ENCODE measurements around the gene PHRF1. TPM values are rescaled to one million over a fixed set of nuclear protein-coding genes. Genes with fewer than 3 reads are reported as not detected.

PHRF1 gene
- total and polyA plus RNA-seq, 7 experiments from 2014 or later, result 6.2 to 55.2 (median 47.5) TPM

DNA sequence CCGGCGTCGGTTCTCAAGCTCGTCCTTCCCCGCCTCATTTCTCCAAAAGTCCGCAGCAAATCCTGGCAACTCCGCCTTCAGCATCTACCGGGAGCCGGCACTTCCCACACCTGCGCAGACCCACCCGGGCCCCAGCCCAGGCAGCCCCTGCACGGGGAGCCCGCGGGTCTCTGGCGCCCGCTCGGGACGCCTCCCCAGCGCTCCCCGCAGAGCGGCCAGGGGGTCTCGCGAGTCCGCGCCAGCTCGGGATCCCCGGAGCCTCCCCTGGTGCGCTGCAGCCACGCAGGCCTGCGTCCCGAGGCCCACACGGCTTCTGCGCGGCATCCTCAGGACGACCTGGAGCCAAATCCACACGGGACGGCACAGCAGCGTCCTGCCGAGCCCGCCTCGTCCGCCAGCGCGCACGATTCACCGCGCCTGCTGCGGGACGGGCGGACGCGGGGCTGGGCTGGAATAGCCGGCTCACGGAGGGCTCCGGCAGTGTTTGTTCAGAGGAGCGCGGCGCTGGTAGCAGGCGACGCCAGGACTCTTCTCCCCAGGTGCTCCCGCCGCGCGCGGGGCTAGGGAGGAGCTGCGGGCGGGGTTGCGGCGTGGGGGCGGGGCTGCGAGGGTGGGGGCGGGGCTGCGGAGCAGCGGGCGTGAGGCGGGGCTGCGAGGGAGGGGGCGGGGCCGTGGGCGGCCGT, 816 bp upstream of the PHRF1 start:
- H3K27me3 ChIP-seq (ENCODE audit: control insufficient read depth in 2 of 2, insufficient read depth in 2 of 2, low read length in 2 of 2), result no peaks in the 10 kb centered on the region
- peak overlapping the region; percentile 64 for H3K4me3 ChIP-seq (ENCODE audit: low read length)
- POLR2A ChIA-PET, result interaction anchor here (0.7 to 3.4 kb wide), 25 partner anchors 8 to 368 kb away, joined by 3 to 21 read pairs (median 4); partner anchors contain the start of genes BET1L, DEAF1, HRAS and LMNTD2
- H3K27ac Mint-ChIP-seq, result peak overlapping the region; percentile 39 to 100 (median 67)
- intact Hi-C loops (cut with micrococcal nuclease), result loop anchor here in 1 of 2 donors (1.0 to 5.0 kb wide), 2 partner anchors 20 to 338 kb away; partner anchors contain the start of genes PSMD13 and SIRT3
- DNase-seq (peak in 2 of 9 donors; percentile 27 to 37), ATAC-seq (no peak)
- peak overlapping the region; percentile 62 for H3K27ac ChIP-seq (ENCODE audit: low read depth, low read length)
- peaks cover 0 to 13% (median 0%) of the 10 kb centered on the region in 3 experiments for H3K36me3 ChIP-seq (ENCODE audit: control insufficient read depth in 2 of 3, insufficient read depth in 3 of 3, low read length in 3 of 3)
- peak overlapping the region; percentile 85 to 99 (median 90) for H3K4me3 Mint-ChIP-seq
- H3K27me3 Mint-ChIP-seq, result peaks cover 0 to 9% (median 0%) of the 10 kb centered on the region in 5 donors
- no peaks in the 10 kb centered on the region for H3K9me3 ChIP-seq (ENCODE audit: control insufficient read depth in 2 of 3, low read length in 3 of 3)
- peaks cover 26 to 42% of the 10 kb centered on the region in 2 donors for H3K4me1 ChIP-seq (ENCODE audit: control insufficient read depth in 2 of 2, insufficient read depth in 2 of 2, low read length in 2 of 2)
- H3K4me1 Mint-ChIP-seq, result peaks cover 40 to 53% (median 43%) of the 10 kb centered on the region in 7 donors
- peaks cover 0 to 7% (median 0%) of the 10 kb centered on the region in 5 donors for H3K36me3 Mint-ChIP-seq
- no peaks in the 10 kb centered on the region for H3K9me3 Mint-ChIP-seq
- CTCF ChIA-PET, result interaction anchor here (0.6 to 1.6 kb wide), 3 partner anchors 13 to 156 kb away, joined by 3 to 8 read pairs (median 3); no protein-coding TSS in a partner anchor

DNA sequence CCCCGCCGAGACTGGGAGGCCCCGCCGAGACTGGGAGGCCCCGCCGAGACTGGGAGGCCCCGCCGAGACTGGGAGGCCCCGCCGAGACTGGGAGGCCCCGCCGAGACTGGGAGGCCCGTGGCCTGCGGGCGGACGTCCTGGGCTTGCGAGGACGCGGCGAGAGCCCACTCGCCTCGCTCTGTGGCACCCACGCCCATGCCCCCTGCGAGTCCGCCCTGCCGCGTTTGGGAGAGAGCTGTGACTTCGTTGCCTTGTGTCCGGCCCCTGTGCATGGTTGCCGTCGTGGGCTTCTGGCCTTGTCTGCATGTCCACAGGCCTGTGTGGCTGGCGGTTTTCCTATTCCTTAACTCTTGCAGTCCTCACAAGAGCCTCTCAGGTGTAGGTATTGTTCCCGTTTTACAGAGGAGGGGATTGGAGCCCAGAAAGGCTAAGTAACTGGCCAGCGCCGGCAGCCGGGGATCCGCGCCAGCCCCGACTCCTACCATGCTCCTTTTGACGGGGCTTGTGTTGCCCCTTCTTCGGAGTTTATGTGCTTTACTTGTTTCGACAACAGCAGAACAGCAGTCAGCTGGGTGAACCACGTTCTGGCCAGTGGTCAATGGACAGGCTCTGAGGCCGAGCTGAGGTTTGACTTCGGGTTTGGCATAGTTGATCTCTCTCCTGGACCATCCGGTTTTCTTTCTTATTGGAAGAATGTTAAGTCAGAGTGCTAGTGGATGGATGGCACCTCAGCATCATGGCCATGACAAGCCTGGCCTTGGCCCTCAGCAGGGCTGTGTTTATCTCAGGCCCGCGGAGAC, 741 bp downstream of the PHRF1 start:
- ATAC-seq, result no peak
- Histone ChIP-seq H3K9me3 (ENCODE audit: control insufficient read depth in 2 of 3, low read length in 3 of 3) (no peaks in the 10 kb centered on the region), H3K27me3 (ENCODE audit: control insufficient read depth in 2 of 2, insufficient read depth in 2 of 2, low read length in 2 of 2) (no peaks in the 10 kb centered on the region), H3K27ac (ENCODE audit: low read depth, low read length) (peak overlapping the region; percentile 98), H3K36me3 (ENCODE audit: control insufficient read depth in 2 of 3, insufficient read depth in 3 of 3, low read length in 3 of 3) (peaks cover 0 to 23% (median 3%) of the 10 kb centered on the region in 3 experiments), H3K4me3 (ENCODE audit: low read length) (peak overlapping the region; percentile 70), H3K4me1 (ENCODE audit: control insufficient read depth in 2 of 2, insufficient read depth in 2 of 2, low read length in 2 of 2) (peaks cover 26 to 44% of the 10 kb centered on the region in 2 donors)
- ChIA-PET POLR2A (interaction anchor here (0.7 to 3.4 kb wide), 6 partner anchors 8 to 39 kb away, joined by 3 to 14 read pairs (median 4); partner anchors contain the start of gene IRF7), CTCF (interaction anchor here (1.4 kb wide), 1 partner anchor 22 kb away, joined by 3 read pairs; no protein-coding TSS in a partner anchor)
- DNase-seq, result no peak
- Mint-ChIP-seq H3K4me3 (peak overlapping the region; percentile 72 to 94 (median 88)), H3K9me3 (no peaks in the 10 kb centered on the region), H3K27me3 (peaks cover 0 to 9% (median 0%) of the 10 kb centered on the region in 5 donors), H3K36me3 (peaks cover 0 to 12% (median 4%) of the 10 kb centered on the region in 5 donors), H3K4me1 (peaks cover 48 to 68% (median 55%) of the 10 kb centered on the region in 7 donors), H3K27ac (peak overlapping the region; percentile 66 to 87 (median 72))
- intact Hi-C loops (cut with micrococcal nuclease), result loop anchor here (1.0 to 5.0 kb wide), 16 partner anchors 9 to 370 kb away; partner anchors contain the start of genes DEAF1 (in 2 of the 2), LMNTD2 (in 2 of the 2), RASSF7 (in 2 of the 2) and RPLP2 (in 2 of the 2)

DNA sequence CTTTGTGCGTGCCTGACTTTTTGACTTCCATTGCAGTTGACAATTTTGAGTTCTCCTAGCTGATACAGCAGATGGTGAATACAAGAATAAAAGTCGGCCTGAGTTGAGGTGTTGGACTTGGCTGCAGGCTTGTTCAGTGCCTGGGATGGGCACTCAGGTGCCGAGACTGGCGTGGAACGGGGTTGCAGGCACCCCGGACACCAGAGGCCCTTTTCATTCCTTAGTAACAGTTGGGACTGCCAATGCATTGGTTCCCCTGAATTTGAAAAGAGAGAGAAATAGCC, 1.3 kb downstream of the PHRF1 start:
- Histone ChIP-seq H3K27ac (ENCODE audit: low read depth, low read length) (peak overlapping the region; percentile 98), H3K36me3 (ENCODE audit: control insufficient read depth in 2 of 3, insufficient read depth in 3 of 3, low read length in 3 of 3) (peaks cover 0 to 27% (median 3%) of the 10 kb centered on the region in 3 experiments), H3K9me3 (ENCODE audit: control insufficient read depth in 2 of 3, low read length in 3 of 3) (no peaks in the 10 kb centered on the region), H3K4me1 (ENCODE audit: control insufficient read depth in 2 of 2, insufficient read depth in 2 of 2, low read length in 2 of 2) (peaks cover 26 to 44% of the 10 kb centered on the region in 2 donors), H3K4me3 (ENCODE audit: low read length) (peak overlapping the region; percentile 70), H3K27me3 (ENCODE audit: control insufficient read depth in 2 of 2, insufficient read depth in 2 of 2, low read length in 2 of 2) (no peaks in the 10 kb centered on the region)
- Mint-ChIP-seq H3K27me3 (peaks cover 0 to 9% (median 0%) of the 10 kb centered on the region in 5 donors), H3K36me3 (peaks cover 0 to 12% (median 4%) of the 10 kb centered on the region in 5 donors), H3K4me3 (peak overlapping the region; percentile 72 to 94 (median 88)), H3K9me3 (no peaks in the 10 kb centered on the region), H3K27ac (peak overlapping the region; percentile 66 to 87 (median 72)), H3K4me1 (peaks cover 48 to 68% (median 55%) of the 10 kb centered on the region in 7 donors)
- POLR2A ChIA-PET, result interaction anchor here (0.5 to 3.4 kb wide), 7 partner anchors 8 to 38 kb away, joined by 3 to 14 read pairs (median 3); partner anchors contain the start of gene IRF7
- intact Hi-C loops (cut with micrococcal nuclease), result loop anchor here (2.0 to 5.0 kb wide), 5 partner anchors 199 to 371 kb away; partner anchors contain the start of genes BET1L (in 1 of the 2), CHID1 (in 1 of the 2), GATD1 (in 1 of the 2) and PSMD13 (in 1 of the 2)
- DNase-seq (no peak), ATAC-seq (no peak)
- CTCF ChIA-PET, result interaction anchor here (1.4 kb wide), 1 partner anchor 22 kb away, joined by 3 read pairs; no protein-coding TSS in a partner anchor

DNA sequence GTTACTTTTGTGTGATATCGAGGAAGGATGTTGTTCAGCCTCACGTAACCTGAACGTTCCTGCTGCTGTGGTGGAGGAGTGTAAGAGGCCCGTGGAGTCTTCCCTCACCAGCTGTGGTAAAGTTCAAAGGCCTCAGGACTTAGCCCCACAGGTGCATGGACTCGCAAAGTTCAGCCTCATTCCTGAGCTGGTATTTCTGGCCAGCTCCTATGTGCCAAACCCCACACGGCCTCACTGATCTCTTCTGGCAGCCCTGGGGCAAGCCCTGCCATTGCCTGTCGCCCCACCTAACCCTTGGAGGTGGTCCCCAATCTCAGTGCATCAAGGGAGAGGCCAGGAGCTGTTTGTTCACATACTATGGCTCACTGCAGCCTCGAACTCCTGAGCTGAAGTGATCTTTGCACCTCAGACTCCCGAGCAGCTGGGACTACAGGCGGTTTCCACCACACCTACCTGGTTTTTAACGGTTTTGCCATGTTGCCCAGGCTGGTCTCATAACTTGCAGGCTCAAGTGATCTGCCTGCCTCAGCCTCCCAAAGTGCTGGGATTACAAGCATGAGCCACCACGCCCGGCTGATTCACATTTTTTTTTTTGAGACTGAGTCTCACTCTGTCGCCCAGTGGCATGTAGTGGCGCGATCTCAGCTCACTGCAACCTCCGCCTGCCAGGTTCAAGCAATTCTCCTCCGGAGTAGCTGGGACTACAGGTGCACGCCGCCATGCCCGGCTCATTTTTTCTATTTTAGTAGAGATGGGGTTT, 2.2 kb downstream of the PHRF1 start:
- H3K4me3 ChIP-seq (ENCODE audit: low read length), result peak overlapping the region; percentile 70
- Mint-ChIP-seq H3K4me1 (peaks cover 48 to 68% (median 55%) of the 10 kb centered on the region in 7 donors), H3K27ac (peak overlapping the region in 7 of 9 donors; percentile 19 to 87 (median 77)), H3K27me3 (peaks cover 0 to 9% (median 0%) of the 10 kb centered on the region in 5 donors), H3K9me3 (no peaks in the 10 kb centered on the region), H3K36me3 (peaks cover 0 to 12% (median 4%) of the 10 kb centered on the region in 5 donors), H3K4me3 (peak overlapping the region; percentile 72 to 94 (median 88))
- peak overlapping the region; percentile 14 for H3K27ac ChIP-seq (ENCODE audit: low read depth, low read length)
- ChIA-PET CTCF (interaction anchor here (1.0 to 1.4 kb wide), 2 partner anchors 23 to 146 kb away, joined by 3 read pairs; no protein-coding TSS in a partner anchor), POLR2A (interaction anchor here (0.5 to 2.0 kb wide), 6 partner anchors 8 to 117 kb away, joined by 3 to 8 read pairs (median 3); partner anchors contain the start of gene TMEM80)
- DNase-seq (no peak), ATAC-seq (no peak)
- no peaks in the 10 kb centered on the region for H3K9me3 ChIP-seq (ENCODE audit: control insufficient read depth in 2 of 3, low read length in 3 of 3)
- intact Hi-C loops (cut with micrococcal nuclease), result loop anchor here in 1 of 2 donors (5.0 kb wide), 1 partner anchor 341 kb away; the partner anchor contains the start of genes PSMD13 and SIRT3
- H3K4me1 ChIP-seq (ENCODE audit: control insufficient read depth in 2 of 2, insufficient read depth in 2 of 2, low read length in 2 of 2), result peaks cover 26 to 44% of the 10 kb centered on the region in 2 donors
- H3K27me3 ChIP-seq (ENCODE audit: control insufficient read depth in 2 of 2, insufficient read depth in 2 of 2, low read length in 2 of 2), result no peaks in the 10 kb centered on the region
- peaks cover 0 to 35% (median 3%) of the 10 kb centered on the region in 3 experiments for H3K36me3 ChIP-seq (ENCODE audit: control insufficient read depth in 2 of 3, insufficient read depth in 3 of 3, low read length in 3 of 3)

DNA sequence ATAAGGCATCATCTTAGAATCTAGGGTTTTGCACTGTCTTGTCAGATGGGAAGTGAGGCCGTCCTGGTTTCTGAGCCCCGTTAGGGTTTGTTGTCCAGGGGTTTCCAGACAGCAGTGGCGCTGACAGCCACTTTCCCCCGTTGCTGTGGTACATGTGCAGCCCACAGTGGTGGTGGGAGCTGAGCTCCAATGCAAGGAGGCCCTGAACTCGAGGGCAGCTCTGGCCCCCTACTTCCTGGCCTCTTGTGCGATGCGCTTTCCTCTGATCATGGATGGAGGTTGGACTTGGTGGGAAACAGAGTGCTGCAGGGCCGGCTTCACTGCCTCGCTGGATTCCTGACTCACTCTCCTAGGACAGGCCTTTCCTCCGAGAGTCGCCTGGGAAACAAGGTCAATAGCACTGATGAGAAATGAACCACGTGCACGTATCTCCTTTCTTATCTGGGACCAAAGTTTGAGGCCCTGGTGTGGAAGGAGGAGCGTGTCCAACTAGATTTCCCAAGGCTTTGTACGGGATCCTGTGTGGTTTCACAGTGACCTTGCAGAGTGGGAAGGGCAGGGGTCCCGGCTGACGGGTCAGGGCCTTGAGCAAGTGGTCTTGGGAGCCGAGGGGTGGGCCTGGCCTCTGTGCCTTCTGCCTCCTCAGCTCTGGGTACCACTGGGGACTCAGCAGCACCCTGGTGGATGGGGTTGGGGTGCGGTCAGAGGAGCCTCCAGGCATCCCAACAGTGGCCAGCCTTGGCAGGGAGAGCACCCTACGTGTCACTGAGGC, 3.7 kb downstream of the PHRF1 start:
- peak overlapping the region in 9 of 10 donors; percentile 29 to 94 (median 47) for H3K4me3 Mint-ChIP-seq
- CTCF ChIA-PET, result no interaction called here
- peaks cover 0 to 17% (median 4%) of the 10 kb centered on the region in 5 donors for H3K36me3 Mint-ChIP-seq
- ATAC-seq, result no peak
- no peaks in the 10 kb centered on the region for H3K9me3 Mint-ChIP-seq
- Histone ChIP-seq H3K27ac (ENCODE audit: low read depth, low read length) (no peak overlapping the region), H3K9me3 (ENCODE audit: control insufficient read depth in 2 of 3, low read length in 3 of 3) (no peaks in the 10 kb centered on the region), H3K36me3 (ENCODE audit: control insufficient read depth in 2 of 3, insufficient read depth in 3 of 3, low read length in 3 of 3) (peaks cover 0 to 46% (median 12%) of the 10 kb centered on the region in 3 experiments), H3K27me3 (ENCODE audit: control insufficient read depth in 2 of 2, insufficient read depth in 2 of 2, low read length in 2 of 2) (no peaks in the 10 kb centered on the region), H3K4me3 (ENCODE audit: low read length) (no peak overlapping the region), H3K4me1 (ENCODE audit: control insufficient read depth in 2 of 2, insufficient read depth in 2 of 2, low read length in 2 of 2) (peaks cover 26 to 34% of the 10 kb centered on the region in 2 donors)
- peaks cover 36 to 56% (median 43%) of the 10 kb centered on the region in 7 donors for H3K4me1 Mint-ChIP-seq
- peak overlapping the region in 3 of 9 donors; percentile 43 to 62 (median 53) for H3K27ac Mint-ChIP-seq
- DNase-seq, result no peak
- H3K27me3 Mint-ChIP-seq, result peaks cover 0 to 2% (median 0%) of the 10 kb centered on the region in 5 donors
- POLR2A ChIA-PET, result no interaction called here
- intact Hi-C loops (cut with micrococcal nuclease), result loop anchor here in 1 of 2 donors (5.0 kb wide), 1 partner anchor 343 kb away; the partner anchor contains the start of genes PSMD13 and SIRT3
